Measurements from ENCODE around the gene IFNAR2.

The IFNAR2 gene

GRCh38 chr21:33202464-33203363 is 27.0 kb upstream of the IFNAR2 start:
- peak overlapping the region; percentile 74 for H3K27ac ChIP-seq (ENCODE audit: low read length)
- H3K27me3 ChIP-seq (ENCODE audit: low read depth, low read length): no peaks in the 10 kb centered on the region
- no peaks in the 10 kb centered on the region for H3K9me3 ChIP-seq (ENCODE audit: control insufficient read depth in 1 of 2, low read length in 2 of 2)
- no peaks in the 10 kb centered on the region for H3K36me3 ChIP-seq (ENCODE audit: control insufficient read depth in 1 of 2, insufficient read depth in 2 of 2, low read length in 2 of 2)
- H3K4me1 ChIP-seq (ENCODE audit: control insufficient read depth in 1 of 2, insufficient read depth in 2 of 2, low read length in 2 of 2): peaks cover 5 to 17% of the 10 kb centered on the region in 2 donors
- H3K4me3 ChIP-seq (ENCODE audit: low read depth in 1 of 2, low read length in 2 of 2): no peak overlapping the region

GRCh38 chr21:33203371-33203724 is 26.4 kb upstream of the IFNAR2 start:
- peak overlapping the region; percentile 74 for H3K27ac ChIP-seq (ENCODE audit: low read length)
- H3K9me3 ChIP-seq (ENCODE audit: control insufficient read depth in 1 of 2, low read length in 2 of 2): no peaks in the 10 kb centered on the region
- H3K27me3 ChIP-seq (ENCODE audit: low read depth, low read length): no peaks in the 10 kb centered on the region
- H3K4me3 ChIP-seq (ENCODE audit: low read depth in 1 of 2, low read length in 2 of 2): no peak overlapping the region
- H3K36me3 ChIP-seq (ENCODE audit: control insufficient read depth in 1 of 2, insufficient read depth in 2 of 2, low read length in 2 of 2): no peaks in the 10 kb centered on the region
- H3K4me1 ChIP-seq (ENCODE audit: control insufficient read depth in 1 of 2, insufficient read depth in 2 of 2, low read length in 2 of 2): peaks cover 4 to 12% of the 10 kb centered on the region in 2 donors

DNA sequence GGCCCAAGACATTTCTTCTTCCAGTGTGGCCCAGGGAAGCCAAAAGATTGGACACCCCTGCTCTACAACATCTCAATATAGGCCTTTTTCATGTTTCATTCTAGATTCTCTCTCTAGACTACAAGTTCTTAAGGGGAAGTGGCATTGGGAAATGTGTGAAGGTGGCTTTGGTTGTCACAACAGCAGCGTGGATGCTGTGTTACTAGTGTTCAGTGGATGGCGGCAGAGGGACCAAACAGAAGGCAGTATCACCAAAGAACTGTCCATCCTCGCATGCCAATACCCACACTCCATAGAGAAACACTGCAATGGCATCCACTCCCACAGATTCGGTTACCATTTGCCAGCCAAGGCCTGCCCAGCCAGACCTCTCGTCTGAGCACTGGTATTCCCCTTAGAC is 24.3 kb upstream of the IFNAR2 start:
- Histone ChIP-seq H3K27me3 (ENCODE audit: low read depth, low read length) (no peaks in the 10 kb centered on the region), H3K27ac (ENCODE audit: low read length) (no peak overlapping the region), H3K36me3 (ENCODE audit: control insufficient read depth in 1 of 2, insufficient read depth in 2 of 2, low read length in 2 of 2) (no peaks in the 10 kb centered on the region), H3K4me3 (ENCODE audit: low read depth in 1 of 2, low read length in 2 of 2) (no peak overlapping the region), H3K4me1 (ENCODE audit: control insufficient read depth in 1 of 2, insufficient read depth in 2 of 2, low read length in 2 of 2) (peaks cover 3 to 4% of the 10 kb centered on the region in 2 donors), H3K9me3 (ENCODE audit: control insufficient read depth in 1 of 2, low read length in 2 of 2) (no peaks in the 10 kb centered on the region)

- no peak overlapping the region for H3K27ac ChIP-seq (ENCODE audit: low read length)
- H3K4me1 ChIP-seq (ENCODE audit: control insufficient read depth in 1 of 2, insufficient read depth in 2 of 2, low read length in 2 of 2): peaks cover 2 to 4% of the 10 kb centered on the region in 2 donors
- no peaks in the 10 kb centered on the region for H3K27me3 ChIP-seq (ENCODE audit: low read depth, low read length)
- no peaks in the 10 kb centered on the region for H3K36me3 ChIP-seq (ENCODE audit: control insufficient read depth in 1 of 2, insufficient read depth in 2 of 2, low read length in 2 of 2)
- no peak overlapping the region for H3K4me3 ChIP-seq (ENCODE audit: low read depth in 1 of 2, low read length in 2 of 2)
- no peaks in the 10 kb centered on the region for H3K9me3 ChIP-seq (ENCODE audit: control insufficient read depth in 1 of 2, low read length in 2 of 2)
Observed at GRCh38 chr21:33206771-33207281, 22.9 kb upstream of the IFNAR2 start.

DNA sequence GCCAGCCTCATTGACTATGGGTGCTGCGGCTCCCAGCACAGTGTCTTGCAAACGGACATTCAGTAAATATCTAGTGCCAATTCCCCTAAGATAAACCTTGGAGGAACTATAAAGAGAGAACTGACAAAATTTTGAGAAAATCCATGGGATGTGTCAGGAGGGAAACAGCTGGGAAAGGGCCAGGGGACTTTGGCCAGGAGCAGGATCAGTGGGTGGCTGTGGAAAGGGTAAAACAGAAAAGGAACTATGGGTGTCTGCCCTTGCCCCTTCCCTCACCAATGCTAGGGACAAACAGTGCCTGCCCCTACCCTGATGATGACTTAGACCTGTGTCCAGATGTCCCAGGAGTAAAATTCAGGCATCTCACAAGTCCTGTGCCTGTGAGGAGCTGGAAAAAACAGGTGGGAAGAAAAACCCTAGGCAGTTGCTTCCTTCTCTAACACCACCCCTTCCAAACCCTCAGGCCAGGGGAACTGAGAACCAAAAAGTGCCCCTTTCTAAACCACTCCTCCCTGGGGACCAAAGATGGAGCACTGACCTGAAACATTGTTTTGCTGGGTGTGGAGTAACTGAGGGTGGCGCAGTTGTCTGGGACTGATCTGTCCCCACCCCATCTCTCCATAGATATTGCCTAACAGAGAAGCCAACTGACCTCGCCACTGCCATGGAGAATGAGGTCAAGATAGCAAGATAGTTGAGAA is 22.1 kb upstream of the IFNAR2 start:
- H3K4me1 ChIP-seq (ENCODE audit: control insufficient read depth in 1 of 2, insufficient read depth in 2 of 2, low read length in 2 of 2): peaks cover 4% of the 10 kb centered on the region in 2 donors
- H3K36me3 ChIP-seq (ENCODE audit: control insufficient read depth in 1 of 2, insufficient read depth in 2 of 2, low read length in 2 of 2): no peaks in the 10 kb centered on the region
- no peak overlapping the region for H3K4me3 ChIP-seq (ENCODE audit: low read depth in 1 of 2, low read length in 2 of 2)
- H3K9me3 ChIP-seq (ENCODE audit: control insufficient read depth in 1 of 2, low read length in 2 of 2): no peaks in the 10 kb centered on the region
- no peaks in the 10 kb centered on the region for H3K27me3 ChIP-seq (ENCODE audit: low read depth, low read length)
- H3K27ac ChIP-seq (ENCODE audit: low read length): no peak overlapping the region

DNA sequence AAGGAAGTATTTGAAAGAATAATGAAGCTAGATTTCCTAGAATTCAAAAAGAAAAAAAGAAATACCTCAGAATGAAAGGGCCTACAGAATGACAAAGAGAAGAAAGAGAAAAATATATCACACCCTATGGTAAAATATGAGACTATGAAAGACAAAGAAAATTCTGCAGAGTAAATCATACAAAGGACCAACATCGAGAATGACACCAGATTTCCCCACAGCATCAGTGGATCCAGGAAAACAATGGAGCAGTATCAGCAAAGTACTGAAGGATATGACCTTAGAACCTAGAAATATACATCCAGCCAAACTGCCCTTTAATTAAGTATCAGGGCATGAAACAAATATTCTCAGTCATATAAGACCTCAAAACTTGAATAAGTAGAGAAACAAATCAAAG is 21.2 kb upstream of the IFNAR2 start:
- H3K4me3 ChIP-seq (ENCODE audit: low read depth in 1 of 2, low read length in 2 of 2): no peak overlapping the region
- peaks cover under 1 to 4% of the 10 kb centered on the region in 2 donors for H3K4me1 ChIP-seq (ENCODE audit: control insufficient read depth in 1 of 2, insufficient read depth in 2 of 2, low read length in 2 of 2)
- H3K36me3 ChIP-seq (ENCODE audit: control insufficient read depth in 1 of 2, insufficient read depth in 2 of 2, low read length in 2 of 2): no peaks in the 10 kb centered on the region
- H3K9me3 ChIP-seq (ENCODE audit: control insufficient read depth in 1 of 2, low read length in 2 of 2): no peaks in the 10 kb centered on the region
- no peaks in the 10 kb centered on the region for H3K27me3 ChIP-seq (ENCODE audit: low read depth, low read length)
- H3K27ac ChIP-seq (ENCODE audit: low read length): no peak overlapping the region

DNA sequence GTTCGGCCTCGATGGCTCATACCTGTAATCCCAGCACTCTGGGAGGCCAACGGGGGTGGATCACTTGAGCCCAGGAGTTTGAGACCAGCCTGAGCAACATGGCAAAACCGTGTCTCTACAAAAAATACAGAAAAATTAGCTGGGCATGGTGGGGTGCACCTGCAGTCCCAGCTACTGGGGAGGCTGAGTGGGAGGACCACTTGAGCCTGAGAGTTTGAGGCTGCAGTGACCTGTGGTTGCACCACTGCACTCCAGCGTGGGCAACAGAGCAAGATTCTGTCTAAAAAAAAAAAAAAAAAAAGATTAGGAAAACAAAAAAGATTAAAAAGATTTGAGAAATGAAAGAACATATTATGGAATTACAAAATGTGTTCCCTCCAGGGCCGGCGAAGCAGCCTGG is 18.4 kb upstream of the IFNAR2 start:
- no peaks in the 10 kb centered on the region for H3K9me3 ChIP-seq (ENCODE audit: control insufficient read depth in 1 of 2, low read length in 2 of 2)
- H3K36me3 ChIP-seq (ENCODE audit: control insufficient read depth in 1 of 2, insufficient read depth in 2 of 2, low read length in 2 of 2): no peaks in the 10 kb centered on the region
- H3K27ac ChIP-seq (ENCODE audit: low read length): no peak overlapping the region
- H3K4me1 ChIP-seq (ENCODE audit: control insufficient read depth in 1 of 2, insufficient read depth in 2 of 2, low read length in 2 of 2): peaks cover 0 to 6% of the 10 kb centered on the region in 2 donors
- no peak overlapping the region for H3K4me3 ChIP-seq (ENCODE audit: low read depth in 1 of 2, low read length in 2 of 2)
- H3K27me3 ChIP-seq (ENCODE audit: low read depth, low read length): no peaks in the 10 kb centered on the region

DNA sequence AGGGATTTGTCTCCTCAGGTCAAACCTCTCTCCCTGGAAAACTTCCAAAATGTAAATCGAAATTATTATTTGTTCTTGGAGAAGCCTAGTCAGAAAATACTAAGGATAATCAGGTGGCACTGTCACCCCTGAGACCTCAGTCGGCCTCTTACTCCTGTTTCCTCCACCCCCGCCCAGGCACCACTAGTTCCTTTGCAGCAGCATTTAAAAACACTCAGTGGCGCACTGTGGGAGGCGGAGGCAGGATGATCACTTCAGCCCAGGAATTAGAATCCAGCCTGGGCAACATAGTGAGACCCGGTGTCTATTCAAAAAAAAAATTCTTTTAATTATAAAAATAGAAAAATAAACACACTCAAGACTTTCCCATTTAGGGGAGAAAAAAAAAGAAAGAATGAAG is 18.0 kb upstream of the IFNAR2 start:
- Histone ChIP-seq H3K36me3 (ENCODE audit: control insufficient read depth in 1 of 2, insufficient read depth in 2 of 2, low read length in 2 of 2) (no peaks in the 10 kb centered on the region), H3K27me3 (ENCODE audit: low read depth, low read length) (no peaks in the 10 kb centered on the region), H3K4me1 (ENCODE audit: control insufficient read depth in 1 of 2, insufficient read depth in 2 of 2, low read length in 2 of 2) (peaks cover 0 to 6% of the 10 kb centered on the region in 2 donors), H3K4me3 (ENCODE audit: low read depth in 1 of 2, low read length in 2 of 2) (no peak overlapping the region), H3K27ac (ENCODE audit: low read length) (no peak overlapping the region), H3K9me3 (ENCODE audit: control insufficient read depth in 1 of 2, low read length in 2 of 2) (no peaks in the 10 kb centered on the region)

DNA sequence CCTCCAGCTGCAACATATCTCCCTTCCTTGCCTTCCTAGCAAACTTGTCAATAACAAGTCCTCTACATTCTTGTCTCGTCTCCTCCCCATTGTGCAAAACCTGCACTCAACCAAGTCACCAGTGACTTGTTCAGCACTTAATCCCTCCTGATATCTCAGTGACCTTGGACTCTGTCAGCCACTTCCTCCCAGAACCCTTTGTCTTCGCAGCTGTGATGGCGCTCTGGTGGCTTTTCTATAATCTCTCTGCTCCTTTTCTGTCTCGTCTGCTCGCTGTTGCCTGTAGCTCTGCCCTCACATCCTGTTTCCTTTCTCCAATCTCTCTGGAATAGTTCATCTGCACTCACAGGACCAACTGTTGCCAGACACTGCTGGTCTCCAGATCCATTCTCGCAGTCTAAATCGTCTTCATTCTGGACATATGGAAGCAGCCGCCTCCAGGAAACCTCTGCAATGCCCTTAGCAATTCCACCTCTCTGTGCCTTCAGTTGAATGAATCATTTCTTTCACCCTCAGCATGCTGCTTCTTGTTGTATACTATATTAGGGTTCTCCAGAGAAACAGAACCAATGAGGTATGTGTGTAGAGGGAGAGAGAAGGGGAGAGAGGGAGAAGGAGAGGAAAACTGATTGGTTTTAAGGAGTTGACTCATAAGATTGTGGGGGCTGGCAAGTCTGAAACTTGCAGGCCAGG is 17.4 kb upstream of the IFNAR2 start:
- no peak overlapping the region for H3K4me3 ChIP-seq (ENCODE audit: low read depth in 1 of 2, low read length in 2 of 2)
- H3K27ac ChIP-seq (ENCODE audit: low read length): no peak overlapping the region
- no peaks in the 10 kb centered on the region for H3K27me3 ChIP-seq (ENCODE audit: low read depth, low read length)
- H3K9me3 ChIP-seq (ENCODE audit: control insufficient read depth in 1 of 2, low read length in 2 of 2): no peaks in the 10 kb centered on the region
- no peaks in the 10 kb centered on the region for H3K36me3 ChIP-seq (ENCODE audit: control insufficient read depth in 1 of 2, insufficient read depth in 2 of 2, low read length in 2 of 2)
- H3K4me1 ChIP-seq (ENCODE audit: control insufficient read depth in 1 of 2, insufficient read depth in 2 of 2, low read length in 2 of 2): peaks cover 0 to 6% of the 10 kb centered on the region in 2 donors

- no peak overlapping the region for H3K27ac ChIP-seq (ENCODE audit: low read length)
- H3K36me3 ChIP-seq (ENCODE audit: control insufficient read depth in 1 of 2, insufficient read depth in 2 of 2, low read length in 2 of 2): no peaks in the 10 kb centered on the region
- H3K9me3 ChIP-seq (ENCODE audit: control insufficient read depth in 1 of 2, low read length in 2 of 2): no peaks in the 10 kb centered on the region
- H3K4me3 ChIP-seq (ENCODE audit: low read depth in 1 of 2, low read length in 2 of 2): no peak overlapping the region
- H3K27me3 ChIP-seq (ENCODE audit: low read depth, low read length): no peaks in the 10 kb centered on the region
- H3K4me1 ChIP-seq (ENCODE audit: control insufficient read depth in 1 of 2, insufficient read depth in 2 of 2, low read length in 2 of 2): peaks cover 0 to 6% of the 10 kb centered on the region in 2 donors
Observed at GRCh38 chr21:33214056-33214455, 15.7 kb upstream of the IFNAR2 start.

DNA sequence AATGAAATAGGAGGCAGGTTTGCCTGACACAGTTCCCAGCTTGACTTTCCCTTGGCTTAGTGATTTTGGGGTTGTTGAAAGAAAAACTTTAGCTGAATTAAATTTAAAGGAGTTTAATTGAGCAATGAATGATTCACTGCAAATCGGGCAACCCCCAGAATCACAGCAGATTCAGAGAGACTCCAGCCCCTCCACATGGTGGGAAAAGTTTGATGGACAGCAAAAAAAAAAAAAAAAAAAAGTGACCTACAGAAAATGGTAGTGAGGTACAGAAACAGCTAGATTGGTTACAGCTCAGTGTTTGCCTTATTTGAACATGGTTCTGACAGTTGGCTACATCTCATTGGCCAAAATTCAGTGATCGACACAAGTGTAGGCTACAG is 12.6 kb upstream of the IFNAR2 start:
- no peak overlapping the region for H3K4me3 ChIP-seq (ENCODE audit: low read depth in 1 of 2, low read length in 2 of 2)
- peaks cover 0 to 5% of the 10 kb centered on the region in 2 donors for H3K4me1 ChIP-seq (ENCODE audit: control insufficient read depth in 1 of 2, insufficient read depth in 2 of 2, low read length in 2 of 2)
- H3K27me3 ChIP-seq (ENCODE audit: low read depth, low read length): no peaks in the 10 kb centered on the region
- no peak overlapping the region for H3K27ac ChIP-seq (ENCODE audit: low read length)
- H3K9me3 ChIP-seq (ENCODE audit: control insufficient read depth in 1 of 2, low read length in 2 of 2): no peaks in the 10 kb centered on the region
- no peaks in the 10 kb centered on the region for H3K36me3 ChIP-seq (ENCODE audit: control insufficient read depth in 1 of 2, insufficient read depth in 2 of 2, low read length in 2 of 2)
